Right lobe of liver (tissue), 6 donors: Measurements from ENCODE around the gene COL4A1. TPM values are rescaled to one million over a fixed set of nuclear protein-coding genes. Genes with fewer than 3 reads are reported as not detected.

ENCODE experiments used
- ATAC-seq, 4 donors: fragments of 200-7000 bp; cut with Tn5 transposase; one replicate each; pipeline ENCODE4 v1.9.1; 2020; ENCODE audit warnings: mild to moderate bottlenecking in 4 of 4, moderate library complexity in 4 of 4
- DNase-seq, 3 donors: peaks; one replicate each; pipeline ENCODE4 v3.0.0-alpha.2; 2020
- H3K27ac ChIP-seq, 3 donors: fragments of 200-600 bp; one replicate each; pipeline ENCODE4 v1.8.0; 2022
- H3K27me3 ChIP-seq, 2 donors: fragments of 200-600 bp; one replicate each; pipeline ENCODE4 v1.8.0; 2022
- H3K36me3 ChIP-seq, 4 donors: fragments of 200-600 bp; sonication (generic) in 1 of 4; one replicate each; pipeline versions ENCODE4 v1.5.1 to v1.8.0; 2017 to 2022; ENCODE audit warnings: control low read depth in 1 of 4
- H3K4me1 ChIP-seq, 4 donors: fragments of 200-600 bp; sonication (generic) in 1 of 4; one replicate each; pipeline versions ENCODE4 v1.5.1 to v1.8.0; 2017 to 2022; ENCODE audit warnings: control low read depth in 1 of 4
- H3K4me3 ChIP-seq, 3 donors: fragments of 200-600 bp; one replicate each; pipeline ENCODE4 v1.8.0; 2022
- H3K9me3 ChIP-seq, 4 donors: fragments of 200-600 bp; sonication (generic) in 1 of 4; one replicate each; pipeline versions ENCODE4 v1.5.1 to v1.8.0; 2017 to 2022; ENCODE audit warnings: control low read depth in 1 of 4
- CTCF ChIP-seq, 4 donors: fragments of 200-600 bp in 3 of 4; fragments of 450-650 bp in 1 of 4; IDR thresholded peaks; one replicate each; pipeline versions ENCODE4 v1.5.1 to v1.8.0; 2016 to 2022; ENCODE audit warnings: antibody characterized with exemption in 4 of 4, mild to moderate bottlenecking in 2 of 4
- POLR2A ChIP-seq: fragments of 450-650 bp; IDR thresholded peaks from one replicate; pipeline ENCODE4 v1.6.1; 2017; ENCODE audit warnings: antibody characterized with exemption, mild to moderate bottlenecking
- WGBS: methylation state at CpG from one replicate; pipeline ENCODE4 v1.1.6; 2018; ENCODE audit warnings: low coverage, low lambda C conversion rate; ENCODE audit not compliant: insufficient coverage; ENCODE audit errors: missing lambda C conversion rate; 5-methylcytosine and 5-hydroxymethylcytosine counted together
- intact Hi-C, 2 donors: fragments of 100-400 bp; cut with DNase I; formaldehyde crosslinking; loops; one replicate each; pipeline versions ENCODE4 v1.11.2 to v1.14.1; 2022
- total RNA-seq, 6 experiments: library from RNA; depleted of rRNA in 2 of 6; stranded (reverse); fragments of >200 nt in 2 of 6; fragmentation: NEBNext Ultra II Directional in 3 of 6; extraction: Animal tissue kit (Norgen Biotek cat#: 25700) in 3 of 6; gene quantifications; one replicate each; pipeline versions ENCODE4 v1.1.0 to v1.2.4, GENCODE V29; 2016 to 2023
- donor health status: DM: no; HTN: yes; CAD: no.
- donor health status: DM: no; HTN: no; CAD: no.
- donor health status: DM: no; HTN: no; CAD: no.
- donor health status: DM: no; HTN: yes; CAD: no.
- donor health status: DM: no; HTN: yes; CAD: no.

Gene COL4A1
- total RNA-seq, 6 experiments from 2014 or later = 8.0 to 89.8 (median 41.1) TPM

- DNase-seq (no peak), ATAC-seq (no peak)
- H3K4me3 ChIP-seq = no peak overlapping the region
- H3K27me3 ChIP-seq = no peaks in the 10 kb centered on the region
- H3K4me1 ChIP-seq = peaks cover 0 to 20% (median 7%) of the 10 kb centered on the region in 4 donors
- no peak overlapping the region for H3K27ac ChIP-seq
- no peaks in the 10 kb centered on the region for H3K9me3 ChIP-seq
- TF ChIP-seq CTCF (IDR thresholded peaks at IDR 0.05) (no peak), POLR2A (no peak)
- intact Hi-C loops = no loop called here
- H3K36me3 ChIP-seq = no peaks in the 10 kb centered on the region
- whole genome bisulfite sequencing = 82% methylated on average over 4 of the region's 6 CpGs
Measured at GRCh38 chr13:110105136-110105535, 201.8 kb downstream of the COL4A1 start.

GRCh38 chr13:110103534-110103933 lies 203.4 kb downstream of the COL4A1 start:
- Histone ChIP-seq H3K4me1 (peaks cover 0 to 20% (median 7%) of the 10 kb centered on the region in 4 donors), H3K4me3 (no peak overlapping the region), H3K9me3 (peaks cover 0 to 7% (median 0%) of the 10 kb centered on the region in 4 donors), H3K27me3 (no peaks in the 10 kb centered on the region), H3K27ac (no peak overlapping the region), H3K36me3 (no peaks in the 10 kb centered on the region)
- ATAC-seq (no peak), DNase-seq (no peak)
- intact Hi-C loops = no loop called here
- TF ChIP-seq CTCF (IDR thresholded peaks at IDR 0.05) (no peak), POLR2A (no peak)
- 32% methylated on average over 2 of the region's 2 CpGs for WGBS

- TF ChIP-seq POLR2A (no peak), CTCF (IDR thresholded peaks at IDR 0.05) (no peak)
- intact Hi-C loops = no loop called here
- no peak overlapping the region for H3K4me3 ChIP-seq
- no peaks in the 10 kb centered on the region for H3K27me3 ChIP-seq
- 90% methylated on average over 5 of the region's 5 CpGs for WGBS
- peaks cover 0 to 17% (median 7%) of the 10 kb centered on the region in 4 donors for H3K4me1 ChIP-seq
- ATAC-seq (no peak), DNase-seq (no peak)
- H3K27ac ChIP-seq = no peak overlapping the region
- no peaks in the 10 kb centered on the region for H3K36me3 ChIP-seq
- H3K9me3 ChIP-seq = peaks cover 0 to 7% (median 0%) of the 10 kb centered on the region in 4 donors
Measured at GRCh38 chr13:110103026-110103425, 203.9 kb downstream of the COL4A1 start.

GRCh38 chr13:110102053-110102452 lies 204.9 kb downstream of the COL4A1 start:
- H3K4me1 ChIP-seq = peaks cover 0 to 8% (median 4%) of the 10 kb centered on the region in 4 donors
- no peak overlapping the region for H3K4me3 ChIP-seq
- intact Hi-C loops = no loop called here
- TF ChIP-seq POLR2A = no peak
- no peak for TF ChIP-seq CTCF (IDR thresholded peaks at IDR 0.05)
- H3K27ac ChIP-seq = no peak overlapping the region
- H3K9me3 ChIP-seq = peaks cover 0 to 7% (median 0%) of the 10 kb centered on the region in 4 donors
- DNase-seq (no peak), ATAC-seq (no peak)
- no peaks in the 10 kb centered on the region for H3K36me3 ChIP-seq
- H3K27me3 ChIP-seq = no peaks in the 10 kb centered on the region
- WGBS = 75% methylated on average over 3 of the region's 4 CpGs

- H3K36me3 ChIP-seq = no peaks in the 10 kb centered on the region
- peaks cover 0 to 9% (median 4%) of the 10 kb centered on the region in 4 donors for H3K4me1 ChIP-seq
- ATAC-seq = no peak
- peaks cover 0 to 7% (median 0%) of the 10 kb centered on the region in 4 donors for H3K9me3 ChIP-seq
- no peak overlapping the region for H3K4me3 ChIP-seq
- no peaks in the 10 kb centered on the region for H3K27me3 ChIP-seq
- no peak overlapping the region for H3K27ac ChIP-seq
- intact Hi-C loops = no loop called here
- no peak for TF ChIP-seq CTCF (IDR thresholded peaks at IDR 0.05)
- no peak for TF ChIP-seq POLR2A
- 89% methylated on average over 1 of the region's 1 CpG for WGBS
- no peak for DNase-seq
Measured at GRCh38 chr13:110099922-110100321, 207.0 kb downstream of the COL4A1 start.
